Kidney epithelial cell (primary cell): ENCODE results near the gene CGN. TPM values are rescaled to one million over a fixed set of nuclear protein-coding genes. Genes with fewer than 3 reads are reported as not detected.

Source experiments
- DNase-seq: peaks from one replicate; pipeline ENCODE4 v3.0.0-alpha.2; 2010; ENCODE audit warnings: low read depth
- H3K27me3 ChIP-seq: 2 replicates; pipeline ENCODE4 v1.6.0; 2011; ENCODE audit warnings: low read length; ENCODE audit not compliant: control insufficient read depth, insufficient read depth
- H3K36me3 ChIP-seq: 2 replicates; pipeline ENCODE4 v1.5.1; 2011; ENCODE audit warnings: low read length; ENCODE audit not compliant: control insufficient read depth, insufficient read depth
- H3K4me3 ChIP-seq: 2 replicates; pipeline ENCODE4 v1.5.1; 2011; ENCODE audit warnings: low read depth, mild to moderate bottlenecking, control low read depth, low read length
- total RNA-seq: library from RNA; depleted of rRNA; stranded (reverse); fragments of >200 nt; gene quantifications from 2 replicates; pipeline ENCODE4 v1.2.3, GENCODE V29; 2015
- TF ChIP-seq, protein P1 (sequence below): IDR thresholded peaks from 2 replicates; pipeline ENCODE4 v1.5.1; 2011; ENCODE audit warnings: mild to moderate bottlenecking, moderate library complexity, low read length, control low read depth, inconsistent platforms; ENCODE audit not compliant: insufficient read depth, poor library complexity, severe bottlenecking

The CGN gene
- total RNA-seq, 1 donor from 2014 or later, result 29.3 TPM

DNA sequence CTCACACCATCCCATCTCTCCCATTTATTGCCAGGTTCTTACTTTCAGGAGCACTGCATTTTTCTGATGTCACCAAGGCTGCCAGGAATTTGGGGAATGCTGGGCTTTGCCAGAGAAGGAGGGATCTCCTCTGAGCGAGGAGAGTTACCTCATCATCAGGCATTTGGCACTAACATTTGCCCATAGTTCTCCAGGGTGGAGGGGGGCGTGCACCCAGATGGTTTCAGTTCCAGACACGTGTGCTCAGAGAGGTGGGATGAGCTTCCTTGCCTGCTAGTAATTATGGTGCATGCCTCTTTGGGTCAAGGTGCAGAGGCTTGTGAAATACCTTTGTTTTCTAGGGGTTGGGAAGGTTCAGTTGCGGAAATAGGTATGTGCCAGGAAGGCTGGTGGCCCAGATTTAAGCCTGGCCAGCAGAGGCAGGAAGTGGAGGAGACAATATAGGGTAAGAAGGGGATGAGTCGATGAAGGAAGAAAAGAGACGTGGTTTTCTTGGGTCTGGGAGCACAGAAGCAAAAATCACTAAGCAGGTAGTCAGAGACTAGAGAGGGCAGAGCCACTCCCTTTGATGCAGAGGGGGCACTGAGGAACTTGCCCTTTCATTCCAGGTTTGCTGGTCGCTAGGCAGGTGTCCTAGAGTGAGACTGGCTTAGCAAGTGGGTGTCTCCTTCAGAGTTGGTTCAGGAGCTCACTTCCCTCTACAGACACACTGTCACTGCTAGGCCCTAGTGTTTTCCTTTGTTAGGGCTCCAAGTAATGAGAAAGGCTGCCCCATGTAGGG lies 36.1 kb downstream of the CGN start:
- no peak overlapping the region for H3K4me3 ChIP-seq
- DNase-seq, result peak; percentile 91
- H3K36me3 ChIP-seq, result no peaks in the 10 kb centered on the region
- H3K27me3 ChIP-seq, result no peaks in the 10 kb centered on the region
- TF ChIP-seq, protein P1, sequence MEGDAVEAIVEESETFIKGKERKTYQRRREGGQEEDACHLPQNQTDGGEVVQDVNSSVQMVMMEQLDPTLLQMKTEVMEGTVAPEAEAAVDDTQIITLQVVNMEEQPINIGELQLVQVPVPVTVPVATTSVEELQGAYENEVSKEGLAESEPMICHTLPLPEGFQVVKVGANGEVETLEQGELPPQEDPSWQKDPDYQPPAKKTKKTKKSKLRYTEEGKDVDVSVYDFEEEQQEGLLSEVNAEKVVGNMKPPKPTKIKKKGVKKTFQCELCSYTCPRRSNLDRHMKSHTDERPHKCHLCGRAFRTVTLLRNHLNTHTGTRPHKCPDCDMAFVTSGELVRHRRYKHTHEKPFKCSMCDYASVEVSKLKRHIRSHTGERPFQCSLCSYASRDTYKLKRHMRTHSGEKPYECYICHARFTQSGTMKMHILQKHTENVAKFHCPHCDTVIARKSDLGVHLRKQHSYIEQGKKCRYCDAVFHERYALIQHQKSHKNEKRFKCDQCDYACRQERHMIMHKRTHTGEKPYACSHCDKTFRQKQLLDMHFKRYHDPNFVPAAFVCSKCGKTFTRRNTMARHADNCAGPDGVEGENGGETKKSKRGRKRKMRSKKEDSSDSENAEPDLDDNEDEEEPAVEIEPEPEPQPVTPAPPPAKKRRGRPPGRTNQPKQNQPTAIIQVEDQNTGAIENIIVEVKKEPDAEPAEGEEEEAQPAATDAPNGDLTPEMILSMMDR, result no peak

DNA sequence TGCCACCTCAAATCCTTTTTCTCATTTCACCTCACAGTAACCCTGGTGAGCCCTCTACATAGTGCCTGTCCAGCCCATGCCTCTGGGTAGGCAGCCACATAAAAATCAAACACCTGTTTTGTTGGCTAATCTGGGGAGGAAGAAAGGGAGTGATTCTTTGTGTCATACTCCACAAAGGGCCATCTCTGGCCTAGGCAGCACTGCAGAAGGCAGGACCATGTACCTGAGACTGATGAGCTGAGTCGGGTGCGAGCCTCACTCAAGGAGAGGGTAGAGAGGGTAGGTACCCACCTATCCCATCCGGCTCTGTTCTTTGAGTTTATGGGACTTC lies 36.7 kb downstream of the CGN start:
- Histone ChIP-seq H3K4me3 (no peak overlapping the region), H3K27me3 (no peaks in the 10 kb centered on the region), H3K36me3 (no peaks in the 10 kb centered on the region)
- TF ChIP-seq, protein P1, result no peak
- no peak for DNase-seq

DNA sequence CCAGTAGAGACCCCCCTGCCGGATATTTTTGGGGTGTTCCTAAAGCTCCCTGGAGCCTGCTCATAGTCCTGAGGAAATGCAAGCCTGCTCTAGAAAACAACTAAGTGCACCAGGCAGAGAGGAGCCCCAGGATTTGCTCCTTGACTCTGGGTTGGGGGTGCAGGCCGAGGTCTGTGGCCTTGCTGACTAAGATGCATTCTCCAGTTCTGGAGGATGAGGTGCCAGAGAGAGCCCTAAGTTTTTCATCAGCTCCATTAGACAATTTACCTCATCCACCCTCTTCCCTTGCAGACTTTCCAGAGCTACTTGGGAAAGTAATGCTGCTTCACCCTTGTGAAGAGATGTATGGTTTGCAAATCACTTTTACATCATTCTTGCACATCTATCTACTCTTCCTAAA lies 38.0 kb downstream of the CGN start:
- DNase-seq, result no peak
- Histone ChIP-seq H3K27me3 (no peaks in the 10 kb centered on the region), H3K4me3 (no peak overlapping the region), H3K36me3 (no peaks in the 10 kb centered on the region)
- TF ChIP-seq, protein P1, result no peak

DNA sequence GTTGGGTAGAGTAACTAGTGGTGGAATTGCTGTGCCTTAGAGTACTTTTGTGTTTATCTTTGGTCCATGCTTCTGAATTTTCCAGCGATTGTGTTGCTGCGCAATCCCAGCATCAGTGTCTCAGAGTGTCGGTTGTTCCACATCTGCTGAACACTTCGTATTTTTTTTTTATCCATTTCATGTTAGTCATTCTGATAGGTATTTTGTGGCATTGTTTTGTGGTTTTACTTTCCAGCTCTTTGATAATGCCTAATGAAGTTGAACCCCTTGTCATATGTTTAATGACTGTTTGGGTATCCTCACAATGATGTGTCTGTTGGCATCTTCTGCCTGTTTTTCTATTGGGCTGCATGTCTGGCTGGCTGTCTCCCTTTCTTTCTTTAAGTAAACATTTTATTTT lies 42.5 kb downstream of the CGN start:
- H3K4me3 ChIP-seq, result no peak overlapping the region
- TF ChIP-seq, protein P1, result no peak
- no peaks in the 10 kb centered on the region for H3K27me3 ChIP-seq
- no peak for DNase-seq
- no peaks in the 10 kb centered on the region for H3K36me3 ChIP-seq

- Histone ChIP-seq H3K27me3 (no peaks in the 10 kb centered on the region), H3K36me3 (no peaks in the 10 kb centered on the region), H3K4me3 (no peak overlapping the region)
- TF ChIP-seq, protein P1, result no peak
- DNase-seq, result no peak
Observed at GRCh38 chr1:151556052-151556451, 44.9 kb downstream of the CGN start.

DNA sequence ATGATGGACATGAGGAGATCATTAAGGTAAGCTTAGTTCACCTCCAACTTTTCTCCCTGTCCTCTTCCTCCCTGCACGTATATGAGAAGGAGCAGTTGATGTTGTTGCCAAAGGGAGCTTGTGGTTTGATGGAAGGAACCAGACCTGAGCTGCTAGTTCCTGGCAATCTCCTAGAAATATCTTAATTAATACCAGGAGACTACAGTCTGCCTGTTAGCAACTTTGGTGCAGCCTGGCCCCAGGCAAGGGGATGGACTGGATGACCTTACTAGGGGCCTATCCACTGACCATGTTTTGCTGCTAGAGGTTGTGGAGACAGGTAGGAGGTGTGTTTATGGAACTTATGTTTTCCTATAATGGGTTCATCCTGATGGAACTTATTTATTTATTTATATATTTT lies 51.5 kb downstream of the CGN start:
- Histone ChIP-seq H3K36me3 (peaks cover 3% of the 10 kb centered on the region), H3K4me3 (no peak overlapping the region), H3K27me3 (no peaks in the 10 kb centered on the region)
- no peak for DNase-seq
- TF ChIP-seq, protein P1, result no peak
